ENCODE data around the gene AKT1S1.
"Not testable (repeated sequence)": the region's sequence is repeated elsewhere in the genome, so short reads cannot be mapped to it uniquely, and the experiment has no call there.

Gene AKT1S1

GRCh38 chr19:49877020-49877878 lies at the start of gene AKT1S1, which contains the start of gene TBC1D17:
Gene AKT1S1, minus strand, starts transcription at chr19:49877355. Its CDS starts 4,060 bp downstream, at chr19:49873295.
Gene TBC1D17, plus strand, starts transcription at chr19:49877702. Its CDS starts 22 bp downstream, at chr19:49877724.
- peak; percentile 98 for DNase-seq

DNA sequence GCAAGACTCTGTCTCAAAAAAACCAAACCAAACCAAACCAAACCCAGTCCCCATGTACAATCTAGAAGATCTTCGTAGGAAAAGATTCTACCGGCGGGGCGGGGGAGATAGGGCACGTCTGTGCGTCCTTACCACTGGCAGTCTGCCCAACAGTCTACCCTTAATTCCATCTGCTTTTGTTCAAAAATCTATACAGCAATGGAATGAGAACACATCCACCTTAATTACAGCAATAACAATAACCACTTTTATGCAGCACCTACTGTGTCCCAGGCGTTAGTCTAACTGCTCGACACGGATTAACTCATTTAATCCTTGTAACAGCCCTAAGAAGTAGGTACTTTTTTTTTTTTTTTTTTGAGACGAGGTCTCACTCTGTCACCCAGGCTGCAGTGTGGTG lies 49.4 kb upstream of the AKT1S1 start:
- no peak for DNase-seq

DNA sequence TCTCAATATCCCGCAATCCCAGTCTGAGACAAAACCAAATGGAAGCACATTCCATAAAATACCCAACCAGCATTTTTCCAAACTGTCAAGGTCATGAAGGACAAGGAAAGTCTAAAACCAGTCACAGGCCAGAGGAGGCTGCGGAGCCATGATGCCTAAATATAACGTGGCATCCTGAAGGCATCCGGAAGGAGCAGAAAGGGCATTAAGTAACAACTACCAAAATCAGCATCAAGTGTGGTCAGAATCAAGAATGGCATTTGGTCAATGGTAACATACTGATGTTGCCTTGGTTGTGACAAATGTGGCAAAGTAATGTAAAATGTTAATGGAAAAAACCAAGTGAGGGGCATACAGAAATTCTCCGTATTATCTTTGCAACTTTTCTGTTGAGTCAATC lies 48.3 kb upstream of the AKT1S1 start:
- no peak for DNase-seq

DNA sequence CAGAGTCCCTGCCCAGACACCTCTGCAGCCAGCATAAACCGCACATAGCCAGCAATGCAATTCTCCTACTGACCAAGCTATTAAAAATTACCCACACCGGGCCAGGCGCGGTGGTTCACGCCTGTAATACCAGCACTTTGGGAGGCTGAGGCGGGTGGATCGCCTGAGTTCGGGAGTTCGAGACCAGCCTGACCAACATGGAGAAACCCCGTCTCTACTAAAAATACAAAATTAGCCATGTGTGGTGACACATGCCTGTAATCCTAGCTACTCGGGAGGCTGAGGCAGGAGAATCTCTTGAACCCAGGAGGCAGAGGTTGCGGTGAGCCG lies 47.7 kb upstream of the AKT1S1 start:
- not testable (repeated sequence) for DNase-seq

GRCh38 chr19:49924004-49924880 lies 47.1 kb upstream of the AKT1S1 start:
- no peak for DNase-seq

DNA sequence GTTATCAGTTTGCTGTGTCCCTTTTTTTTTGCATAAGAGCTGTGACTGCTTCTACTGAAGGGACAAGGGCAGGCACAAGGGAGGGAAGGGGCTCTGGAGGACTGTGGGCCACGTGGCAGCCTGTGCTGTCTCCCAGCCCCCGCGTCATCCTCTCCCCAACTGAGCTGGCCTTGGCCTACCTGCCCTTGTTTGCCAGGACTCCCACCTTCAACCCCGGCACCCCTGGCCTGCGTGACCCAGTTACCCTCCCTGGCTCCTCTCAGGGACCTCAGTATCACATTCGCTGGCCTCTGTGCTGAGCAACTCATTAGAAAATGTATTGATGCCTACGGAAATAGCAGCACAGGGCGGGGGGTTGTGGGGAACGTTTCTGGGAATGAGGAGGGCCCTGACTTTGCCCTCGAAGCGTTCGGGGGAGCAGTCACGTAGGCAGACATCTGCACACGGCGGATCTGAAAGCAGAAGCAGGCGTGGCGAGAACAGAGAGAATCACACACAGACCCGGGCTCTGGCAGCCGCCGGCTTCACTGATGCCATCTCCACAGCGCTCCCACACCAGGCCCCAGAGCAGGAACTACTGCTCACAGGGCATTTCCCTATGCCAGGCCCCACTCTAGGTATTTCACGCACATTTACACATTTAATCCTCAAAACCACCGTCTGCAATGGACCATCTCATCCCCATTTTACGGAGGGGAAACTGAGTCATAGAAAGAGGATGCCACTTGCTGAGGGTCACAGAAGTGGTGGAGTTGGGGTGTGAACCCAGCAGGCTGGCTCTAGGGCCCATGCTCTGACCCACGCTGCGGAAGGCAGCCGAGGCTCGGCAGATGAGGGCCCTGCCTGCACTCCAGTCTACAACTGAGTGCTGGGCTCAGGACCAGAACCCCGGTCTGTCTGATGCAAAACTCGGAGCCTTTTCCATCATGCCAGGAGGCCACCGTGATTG lies 46.2 kb upstream of the AKT1S1 start:
- no peak for DNase-seq

DNA sequence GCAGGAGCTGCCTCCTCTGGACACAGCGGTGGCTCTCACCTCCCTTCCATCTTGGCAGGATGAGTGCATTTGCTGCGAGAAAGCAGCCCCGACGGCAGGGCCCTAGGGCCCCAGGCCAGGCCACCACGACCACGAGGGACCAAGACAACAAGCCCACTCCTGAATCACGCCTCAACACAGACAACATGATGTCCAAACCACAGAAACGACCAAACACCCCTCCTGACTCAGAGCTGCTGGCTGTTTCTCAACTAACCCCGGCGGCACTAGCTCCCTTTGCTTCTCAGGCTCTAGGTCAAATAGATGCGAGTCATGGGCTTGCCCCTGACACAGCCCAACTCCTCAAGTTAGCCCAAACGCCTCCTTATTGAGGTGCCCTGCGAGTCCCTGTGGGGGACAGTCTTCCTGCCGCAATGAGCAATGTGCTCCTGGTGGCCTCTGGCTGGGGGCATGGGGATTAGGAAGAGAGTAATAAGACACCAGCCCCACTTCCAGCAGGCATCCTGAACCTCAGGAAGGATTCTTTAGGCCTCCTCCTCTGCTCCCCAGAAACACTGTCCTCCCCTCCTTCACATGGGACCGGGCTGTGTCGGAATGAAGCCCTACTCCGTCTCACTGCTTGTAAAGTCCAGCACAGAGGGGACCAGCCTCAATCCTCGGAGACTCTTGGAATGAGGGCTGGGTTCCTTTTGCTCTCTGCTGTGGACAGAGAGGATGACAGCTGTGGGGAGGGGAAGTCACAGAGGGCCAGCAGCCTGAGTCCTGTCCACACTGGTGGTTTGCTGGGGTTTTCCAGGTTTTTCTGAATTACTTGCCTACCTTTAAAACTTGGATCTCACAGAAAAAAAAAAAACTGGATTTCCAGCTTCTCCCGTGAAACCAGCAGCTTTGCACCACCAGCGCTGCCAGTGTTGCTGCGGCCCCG lies 45.0 kb upstream of the AKT1S1 start:
- DNase-seq, result no peak

DNA sequence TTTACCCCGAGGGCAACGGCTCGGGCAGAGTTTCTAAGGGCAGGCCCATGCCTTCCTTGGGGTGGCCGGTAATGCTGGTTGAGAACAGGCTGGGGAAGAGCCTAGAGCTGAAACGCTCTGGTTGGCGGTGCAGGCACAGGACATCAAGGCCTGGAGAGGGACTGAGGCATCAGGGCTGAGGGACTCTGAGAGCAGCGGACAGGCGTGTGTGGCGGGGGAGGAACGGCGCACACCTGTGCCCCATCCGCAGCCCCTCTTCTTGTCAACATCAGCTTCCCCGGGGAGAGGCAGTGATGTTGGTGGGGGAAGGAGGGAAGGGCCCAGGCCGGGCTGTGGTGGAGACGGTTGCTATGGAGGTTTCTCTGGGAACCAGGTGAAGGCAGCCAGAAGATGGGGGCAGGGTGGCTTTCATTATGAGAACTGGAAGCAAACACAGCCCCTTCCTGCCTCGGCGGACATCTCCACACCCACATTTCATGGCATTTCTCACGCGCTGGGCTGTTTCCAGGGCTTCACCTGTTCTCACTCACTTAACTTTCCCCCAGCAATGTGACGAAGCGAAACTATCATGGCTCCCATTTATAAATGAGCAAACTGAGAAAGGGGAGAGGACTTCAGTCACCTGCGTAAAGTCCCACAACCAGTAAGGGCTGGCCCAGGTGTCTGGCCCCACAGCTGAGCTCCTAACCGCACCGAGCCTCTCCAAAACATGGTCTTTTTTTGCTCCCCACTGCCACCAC lies 43.6 kb upstream of the AKT1S1 start:
- DNase-seq, result no peak

- DNase-seq, result no peak
These were observed 40.9 kb upstream of the AKT1S1 start for GRCh38 chr19:49918089-49918488.

DNA sequence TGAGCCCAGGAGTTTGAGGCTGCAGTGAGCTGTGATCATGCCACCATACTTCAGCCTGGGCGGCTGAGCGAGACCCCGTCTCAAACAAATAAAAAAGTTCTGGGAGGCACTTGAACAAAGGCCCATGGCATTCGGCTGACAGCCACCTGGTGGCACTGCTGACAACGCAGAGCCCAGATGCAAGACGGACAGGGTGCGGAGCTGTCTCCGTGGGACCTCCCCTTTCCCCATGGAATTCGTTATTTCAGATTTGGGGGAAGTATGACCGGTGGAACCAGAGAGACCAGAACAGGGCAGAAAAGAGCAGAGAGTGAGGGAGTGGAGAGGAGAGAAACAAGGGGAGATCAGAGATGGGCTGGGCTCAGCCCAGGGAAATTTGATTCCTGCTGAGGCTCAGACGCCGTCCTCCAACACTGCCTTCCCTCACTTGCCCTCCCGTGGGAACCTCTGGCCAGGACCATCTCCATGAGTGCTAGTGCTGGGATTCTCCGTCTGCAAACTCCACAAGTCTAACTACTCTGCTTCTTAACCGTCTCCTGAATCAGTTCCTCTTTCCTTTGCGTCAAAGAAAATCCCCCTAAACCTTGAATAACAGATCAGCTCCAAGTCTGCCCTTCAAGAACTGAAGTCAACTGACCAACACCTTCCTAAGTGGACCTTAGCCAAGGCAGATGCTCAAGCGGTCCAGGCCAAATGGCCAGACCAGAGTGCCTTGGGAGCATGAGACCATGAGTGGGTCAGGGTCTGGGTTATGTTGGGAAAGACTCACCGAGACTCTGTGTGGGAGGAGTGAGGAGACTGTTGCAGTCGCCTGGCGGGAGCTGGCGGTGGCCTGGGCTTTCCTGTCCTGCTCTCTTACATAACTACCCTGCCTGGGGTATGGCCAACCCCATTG lies 39.9 kb upstream of the AKT1S1 start:
- DNase-seq, result no peak

DNA sequence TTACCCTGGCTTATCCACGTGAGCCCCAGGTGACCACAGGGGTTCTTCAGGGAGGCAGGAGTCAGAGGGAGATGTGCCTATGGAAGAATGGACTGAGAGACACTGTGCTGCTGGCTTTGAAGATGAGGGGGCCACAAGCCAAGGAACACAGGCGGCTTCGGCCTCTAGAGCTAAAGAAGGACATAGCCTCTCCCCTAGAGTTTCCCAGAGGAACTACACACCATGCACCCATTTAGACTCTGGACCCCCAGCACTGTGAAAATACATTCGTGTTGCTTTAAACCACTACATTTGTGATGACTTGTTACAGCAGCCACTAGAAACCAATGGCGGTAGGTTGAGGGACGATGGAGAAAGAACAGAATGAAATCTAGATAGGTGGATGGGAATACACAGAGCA lies 38.1 kb upstream of the AKT1S1 start:
- no peak for DNase-seq

- no peak for DNase-seq
These were observed 36.6 kb upstream of the AKT1S1 start for GRCh38 chr19:49913720-49914119.

- no peak for DNase-seq
These were observed 36.0 kb upstream of the AKT1S1 start for GRCh38 chr19:49912965-49913685.

- no peak for DNase-seq
These were observed 34.4 kb upstream of the AKT1S1 start for GRCh38 chr19:49911381-49912145.

GRCh38 chr19:49910179-49910578 lies 33.0 kb upstream of the AKT1S1 start:
- no peak for DNase-seq

DNA sequence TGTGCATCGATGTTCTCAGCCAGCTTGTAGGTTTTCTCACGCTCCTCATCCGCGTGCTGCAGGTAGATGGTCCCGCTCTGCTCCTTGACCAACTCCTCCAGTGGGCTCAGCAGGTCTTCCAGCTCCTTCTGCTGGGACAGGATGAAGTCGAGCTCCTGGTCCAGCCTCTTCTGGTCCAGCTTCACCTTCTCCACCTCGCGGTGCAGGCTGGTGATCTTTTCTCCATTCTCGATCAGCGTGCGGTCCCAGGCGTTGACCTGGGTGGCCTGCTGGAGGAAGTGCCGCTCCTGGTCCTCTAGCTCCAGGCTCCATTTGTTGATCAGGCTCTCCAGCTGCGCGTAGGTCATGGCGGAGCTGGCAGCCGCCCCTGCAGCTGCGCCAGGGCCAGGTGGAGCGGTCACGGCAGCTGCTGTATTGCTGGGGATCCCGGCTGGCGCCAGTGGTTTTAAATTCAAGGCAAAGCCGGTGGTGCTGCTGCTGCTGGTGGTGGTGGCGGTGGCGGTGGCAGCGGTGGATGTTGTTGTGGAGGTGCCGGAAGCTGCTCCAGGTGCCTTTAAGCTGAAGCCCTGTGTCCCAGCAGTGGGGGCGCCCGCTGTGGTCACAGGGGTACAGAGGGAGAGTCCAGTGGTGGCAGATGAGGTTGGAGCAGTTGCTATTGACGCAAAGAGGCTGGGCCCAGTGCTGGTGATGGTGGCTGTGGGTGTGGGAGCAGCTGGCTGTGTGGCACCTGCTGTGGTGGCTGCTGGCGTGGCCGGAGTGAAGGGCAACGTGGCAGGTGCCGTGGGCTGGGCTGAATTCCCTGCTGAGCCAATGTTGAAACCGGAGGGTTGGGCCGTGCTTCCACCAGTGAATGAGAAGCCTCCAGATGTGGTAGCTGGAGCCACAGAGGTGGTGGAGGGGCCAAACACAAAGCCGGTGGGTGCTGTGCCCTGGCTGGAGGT lies 31.6 kb upstream of the AKT1S1 start:
- DNase-seq, result no peak

Measured in T1000 (cell line).